Hepatocyte (in vitro differentiated cells): ENCODE measurements around the gene SBF1. TPM values are rescaled to one million over a fixed set of nuclear protein-coding genes. Genes with fewer than 3 reads are reported as not detected.
"Not testable (repeated sequence)": the region's sequence is repeated elsewhere in the genome, so short reads cannot be mapped to it uniquely, and the experiment has no call there.

Source experiments
- DNase-seq: peaks from one replicate; pipeline ENCODE4 v3.0.0-alpha.2; 2016; ENCODE audit warnings: low spot score
- H2AFZ ChIP-seq: fragments of 200-600 bp; sonication (generic); 2 replicates; pipeline ENCODE4 v1.6.0; 2016; ENCODE audit warnings: antibody characterized with exemption, mild to moderate bottlenecking
- H3K27ac ChIP-seq: fragments of 200-600 bp; sonication (generic); 2 replicates; pipeline ENCODE4 v1.5.1; 2016; ENCODE audit warnings: mild to moderate bottlenecking
- H3K27me3 ChIP-seq: fragments of 200-600 bp; sonication (generic); 2 replicates; pipeline ENCODE4 v1.6.1; 2016
- H3K36me3 ChIP-seq: fragments of 200-600 bp; sonication (generic); replicated peaks from 2 replicates; pipeline ENCODE4 v1.5.1; 2016; ENCODE audit warnings: low read depth; ENCODE audit not compliant: insufficient read depth
- H3K4me1 ChIP-seq: fragments of 200-600 bp; sonication (generic); 2 replicates; pipeline ENCODE4 v1.5.1; 2016; ENCODE audit warnings: mild to moderate bottlenecking, moderate library complexity; ENCODE audit not compliant: insufficient read depth
- H3K4me2 ChIP-seq: fragments of 200-600 bp; sonication (generic); 2 replicates; pipeline ENCODE4 v1.6.0; 2016
- H3K4me3 ChIP-seq: fragments of 200-600 bp; sonication (generic); 2 replicates; pipeline ENCODE4 v1.5.1; 2016; ENCODE audit warnings: mild to moderate bottlenecking
- H3K79me2 ChIP-seq: fragments of 200-600 bp; sonication (generic); 2 replicates; pipeline ENCODE4 v1.6.0; 2017; ENCODE audit warnings: mild to moderate bottlenecking
- H3K9me2 ChIP-seq: fragments of 200-600 bp; sonication (generic); replicated peaks from 2 replicates; pipeline ENCODE4 v1.6.0; 2017; ENCODE audit warnings: mild to moderate bottlenecking; ENCODE audit not compliant: insufficient read depth
- H3K9me3 ChIP-seq: fragments of 200-600 bp; sonication (generic); 2 replicates; pipeline ENCODE4 v1.5.1; 2016; ENCODE audit warnings: low read depth, mild to moderate bottlenecking
- H4K20me1 ChIP-seq: fragments of 200-600 bp; sonication (generic); 2 replicates; pipeline ENCODE4 v1.6.0; 2016; ENCODE audit warnings: mild to moderate bottlenecking; ENCODE audit not compliant: insufficient read depth, poor library complexity, severe bottlenecking
- CTCF ChIP-seq: fragments of 200-600 bp; sonication (generic); IDR thresholded peaks from 2 replicates; pipeline ENCODE4 v1.5.1; 2016; ENCODE audit warnings: antibody characterized with exemption, mild to moderate bottlenecking; ENCODE audit not compliant: poor library complexity
- EZH2 ChIP-seq: fragments of 200-600 bp; sonication (generic); IDR thresholded peaks from 2 replicates; pipeline ENCODE4 v1.6.1; 2016; ENCODE audit warnings: antibody characterized with exemption, mild to moderate bottlenecking, borderline replicate concordance
- EZH2phosphoT487 ChIP-seq: fragments of 200-600 bp; sonication (generic); IDR thresholded peaks from one replicate; pipeline ENCODE4 v1.6.1; 2018; ENCODE audit warnings: antibody characterized with exemption, mild to moderate bottlenecking, low read depth, moderate library complexity; ENCODE audit not compliant: unreplicated experiment, severe bottlenecking
- WGBS: methylation state at CpG from one replicate; pipeline ENCODE4 v1.1.6; 2016; ENCODE audit warnings: low lambda C conversion rate; ENCODE audit errors: missing lambda C conversion rate; 5-methylcytosine and 5-hydroxymethylcytosine counted together
- polyA plus RNA-seq: library from polyadenylated mRNA; unstranded; fragments of >200 nt; fragmentation: Nextera tagmentation; extraction: Ambion mirVana; gene quantifications from 2 replicates; pipeline ENCODE4 v1.2.1, GENCODE V29; 2016
- total RNA-seq: library from RNA; depleted of rRNA; stranded (reverse); fragments of >200 nt; gene quantifications from 2 replicates; pipeline ENCODE4 v1.2.3, GENCODE V29; 2014

Gene SBF1
- total and polyA plus RNA-seq, 2 experiments from 2014 or later = 34.5 to 49.5 TPM

- Histone ChIP-seq H3K27ac (no peak overlapping the region), H3K9me2 (no peaks in the 10 kb centered on the region), H4K20me1 (peaks cover 41% of the 10 kb centered on the region), H3K4me3 (no peak overlapping the region), H3K9me3 (no peaks in the 10 kb centered on the region), H3K36me3 (no peaks in the 10 kb centered on the region), H3K79me2 (peaks cover 32% of the 10 kb centered on the region), H2AFZ (no peak overlapping the region), H3K27me3 (no peaks in the 10 kb centered on the region), H3K4me1 (peaks cover 17% of the 10 kb centered on the region), H3K4me2 (no peak overlapping the region)
- 88% methylated on average over 8 of the region's 8 CpGs for WGBS
- TF ChIP-seq EZH2phosphoT487 (no peak), CTCF (peak; percentile 31), EZH2 (no peak)
- peak; percentile 53 for DNase-seq
Observed at GRCh38 chr22:50399751-50400331, 75.0 kb downstream of the SBF1 start.

GRCh38 chr22:50398831-50399648, 75.8 kb downstream of the SBF1 start:
- no peaks in the 10 kb centered on the region for H3K27me3 ChIP-seq
- no peak overlapping the region for H2AFZ ChIP-seq
- TF ChIP-seq EZH2 (no peak), CTCF (no peak), EZH2phosphoT487 (no peak)
- no peaks in the 10 kb centered on the region for H3K9me2 ChIP-seq
- no peaks in the 10 kb centered on the region for H3K36me3 ChIP-seq
- no peaks in the 10 kb centered on the region for H3K9me3 ChIP-seq
- WGBS = 91% methylated on average over 15 of the region's 15 CpGs
- H3K4me2 ChIP-seq = no peak overlapping the region
- no peak overlapping the region for H3K27ac ChIP-seq
- no peak for DNase-seq
- no peak overlapping the region for H3K4me3 ChIP-seq
- peaks cover 24% of the 10 kb centered on the region for H3K79me2 ChIP-seq
- peaks cover 38% of the 10 kb centered on the region for H4K20me1 ChIP-seq
- H3K4me1 ChIP-seq = peaks cover 17% of the 10 kb centered on the region

- H3K27ac ChIP-seq = peak overlapping the region; percentile 35
- not testable (repeated sequence) for H3K4me2 ChIP-seq
- peaks cover 12% of the 10 kb centered on the region for H3K4me1 ChIP-seq
Observed at GRCh38 chr22:50397371-50398060, 77.3 kb downstream of the SBF1 start.

More at GRCh38 chr22:50397371-50398060, 77.3 kb downstream of the SBF1 start:
- H3K4me3 ChIP-seq, H3K36me3 ChIP-seq, H3K9me2 ChIP-seq, H2AFZ ChIP-seq, DNase-seq, H3K27me3 ChIP-seq, H3K9me3 ChIP-seq: not testable (repeated sequence)
- 71% methylated on average over 3 of the region's 4 CpGs for WGBS
- Histone ChIP-seq H4K20me1 (peaks cover 38% of the 10 kb centered on the region), H3K79me2 (peaks cover 36% of the 10 kb centered on the region)
